Neutrophil (primary cell): ENCODE measurements around the gene RABL6.

Experiments used
- H3K27ac ChIP-seq: fragments of 200-600 bp; sonication (generic); 2 replicates; pipeline ENCODE4 v1.5.1; 2016; ENCODE audit warnings: mild to moderate bottlenecking, moderate library complexity
- H3K27me3 ChIP-seq: fragments of 200-600 bp; sonication (generic); 2 replicates; pipeline ENCODE4 v1.6.0; 2016; ENCODE audit warnings: mild to moderate bottlenecking
- H3K36me3 ChIP-seq: fragments of 200-600 bp; sonication (generic); 2 replicates; pipeline ENCODE4 v1.5.1; 2017
- H3K4me1 ChIP-seq, 2 experiments: fragments of 200-600 bp in 1 of 2; sonication (generic) in 1 of 2; 1 replicate in 1 of 2; 2 replicates in 1 of 2; pipeline versions ENCODE4 v1.5.1 to v1.6.1; 2013 to 2016; ENCODE audit warnings: low read depth in 1 of 2, low read length in 1 of 2, mild to moderate bottlenecking in 1 of 2, moderate library complexity in 1 of 2; ENCODE audit not compliant: control insufficient read depth in 1 of 2, insufficient read depth in 1 of 2
- H3K4me3 ChIP-seq, 2 experiments: fragments of 200-600 bp in 1 of 2; sonication (generic) in 1 of 2; 1 replicate in 1 of 2; 2 replicates in 1 of 2; pipeline ENCODE4 v1.5.1; 2013 to 2016; ENCODE audit warnings: low read depth in 1 of 2, low read length in 1 of 2, mild to moderate bottlenecking in 1 of 2, moderate library complexity in 1 of 2
- H3K9me3 ChIP-seq: fragments of 200-600 bp; sonication (generic); 2 replicates; pipeline ENCODE4 v1.5.1; 2016
- CTCF ChIP-seq: fragments of 200-600 bp; sonication (generic); IDR thresholded peaks from 2 replicates; pipeline ENCODE4 v1.5.1; 2016; ENCODE audit warnings: antibody characterized with exemption

Gene RABL6

GRCh38 chr9:136826703-136827582 is 19.2 kb downstream of the RABL6 start:
- TF ChIP-seq CTCF: no peak
- Histone ChIP-seq H3K36me3 (peaks cover 73% of the 10 kb centered on the region), H3K4me1 (peaks cover 17 to 19% of the 10 kb centered on the region in 2 experiments)

GRCh38 chr9:136827794-136828473 is 20.2 kb downstream of the RABL6 start:
- no peaks in the 10 kb centered on the region for H3K27me3 ChIP-seq
- no peak overlapping the region for H3K4me3 ChIP-seq
- peaks cover 19 to 25% of the 10 kb centered on the region in 2 experiments for H3K4me1 ChIP-seq
- TF ChIP-seq CTCF: no peak
- H3K9me3 ChIP-seq: no peaks in the 10 kb centered on the region
- peaks cover 81% of the 10 kb centered on the region for H3K36me3 ChIP-seq
- H3K27ac ChIP-seq: no peak overlapping the region

More at GRCh38 chr9:136826703-136827582, 19.2 kb downstream of the RABL6 start:
- H3K27me3 ChIP-seq: peaks cover 3% of the 10 kb centered on the region
- no peak overlapping the region for H3K4me3 ChIP-seq
- no peak overlapping the region for H3K27ac ChIP-seq
- H3K9me3 ChIP-seq: no peaks in the 10 kb centered on the region

- Histone ChIP-seq H3K4me1 (peaks cover 19 to 25% of the 10 kb centered on the region in 2 experiments), H3K27ac (no peak overlapping the region), H3K27me3 (no peaks in the 10 kb centered on the region), H3K36me3 (peaks cover 82% of the 10 kb centered on the region), H3K9me3 (no peaks in the 10 kb centered on the region), H3K4me3 (no peak overlapping the region)
- TF ChIP-seq CTCF: no peak
Observed at GRCh38 chr9:136828474-136829140, 20.9 kb downstream of the RABL6 start.

GRCh38 chr9:136829412-136829811 is 21.7 kb downstream of the RABL6 start:
- Histone ChIP-seq H3K27me3 (no peaks in the 10 kb centered on the region), H3K4me1 (peaks cover 19 to 25% of the 10 kb centered on the region in 2 experiments), H3K27ac (no peak overlapping the region), H3K36me3 (peaks cover 79% of the 10 kb centered on the region), H3K4me3 (no peak overlapping the region), H3K9me3 (no peaks in the 10 kb centered on the region)
- no peak for TF ChIP-seq CTCF

- H3K27ac ChIP-seq: peak overlapping the region; percentile 55
- no peaks in the 10 kb centered on the region for H3K27me3 ChIP-seq
- H3K9me3 ChIP-seq: no peaks in the 10 kb centered on the region
- no peak for TF ChIP-seq CTCF
- no peak overlapping the region for H3K4me3 ChIP-seq
- H3K36me3 ChIP-seq: peaks cover 75% of the 10 kb centered on the region
- H3K4me1 ChIP-seq: peaks cover 19 to 25% of the 10 kb centered on the region in 2 experiments
Observed at GRCh38 chr9:136829981-136830885, 22.5 kb downstream of the RABL6 start.
